Inferior parietal cortex (tissue), 1 donor: ENCODE data around the gene DNAH2.

ENCODE experiments used
- DNase-seq: peaks from one replicate; pipeline ENCODE4 v3.0.0-alpha.2; 2016; ENCODE audit errors: extremely low spot score

DNAH2 gene

GRCh38 chr17:7864995-7865650 lies 147.6 kb downstream of the DNAH2 start:
- no peak for DNase-seq

DNA sequence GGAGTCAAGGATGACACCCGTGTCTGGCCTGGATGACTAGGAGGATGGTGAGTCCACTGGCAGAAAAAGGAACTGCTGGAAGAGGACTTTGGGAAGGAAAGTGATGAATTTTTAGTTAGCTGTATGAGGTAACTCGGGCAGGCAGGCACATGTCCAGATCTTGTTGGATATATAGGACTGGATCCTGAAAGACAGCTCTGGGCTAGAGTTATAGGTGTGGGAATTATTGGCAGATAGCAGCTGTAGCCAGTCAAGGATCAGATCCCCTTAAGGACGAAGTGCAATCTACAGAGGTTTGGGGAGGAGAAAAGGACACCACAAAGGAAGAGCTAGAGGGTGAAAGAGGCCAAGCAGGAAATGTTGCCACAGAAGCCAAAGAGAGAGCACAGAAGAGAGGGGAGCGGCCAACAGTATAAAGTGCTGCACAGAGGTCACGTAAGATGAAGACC lies 150.4 kb downstream of the DNAH2 start:
- no peak for DNase-seq

DNA sequence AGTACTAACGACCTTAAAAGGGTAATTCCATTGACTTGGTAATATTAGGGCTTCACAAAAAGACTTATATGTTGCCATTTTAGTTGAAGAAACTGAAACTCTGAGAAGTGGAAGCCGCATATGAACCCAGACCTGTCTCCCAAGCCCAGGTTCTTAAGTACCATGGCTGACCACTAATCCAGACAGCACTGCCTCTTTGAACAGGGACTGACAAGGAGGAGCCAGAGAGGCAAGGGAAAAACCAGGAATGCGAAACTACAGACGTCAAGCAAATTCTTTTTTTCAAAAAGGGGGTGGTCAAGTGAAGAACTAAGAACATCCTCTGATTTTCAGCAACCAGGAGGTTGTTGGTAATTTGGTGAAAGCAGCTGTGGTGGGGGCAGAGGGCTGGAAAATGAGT lies 155.5 kb downstream of the DNAH2 start:
- DNase-seq: no peak

DNA sequence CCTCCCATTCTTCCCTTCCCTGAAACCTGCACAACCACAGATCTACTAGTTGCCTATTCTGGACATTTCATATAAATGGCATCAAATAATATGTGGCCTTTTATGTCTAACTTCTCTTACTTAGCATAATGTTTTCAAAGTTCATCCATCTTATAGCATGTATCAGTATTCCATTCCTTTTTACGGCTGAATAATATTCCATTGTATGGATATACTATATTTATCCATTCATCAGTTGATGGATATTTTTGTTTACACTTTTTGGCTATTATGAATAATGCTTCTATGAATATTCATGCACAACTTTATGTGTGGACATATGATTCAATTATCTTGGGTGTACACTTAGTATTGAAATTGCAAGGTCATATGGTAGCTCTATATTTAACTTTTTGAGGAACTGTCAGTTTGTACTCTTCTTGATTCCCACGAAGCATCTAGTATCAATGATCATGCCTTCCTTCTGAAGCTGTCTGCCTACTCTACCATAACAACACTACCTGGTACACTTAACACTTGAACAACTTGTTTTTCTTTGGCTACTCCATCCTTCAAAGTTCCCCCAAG lies 158.3 kb downstream of the DNAH2 start:
- DNase-seq: no peak

DNA sequence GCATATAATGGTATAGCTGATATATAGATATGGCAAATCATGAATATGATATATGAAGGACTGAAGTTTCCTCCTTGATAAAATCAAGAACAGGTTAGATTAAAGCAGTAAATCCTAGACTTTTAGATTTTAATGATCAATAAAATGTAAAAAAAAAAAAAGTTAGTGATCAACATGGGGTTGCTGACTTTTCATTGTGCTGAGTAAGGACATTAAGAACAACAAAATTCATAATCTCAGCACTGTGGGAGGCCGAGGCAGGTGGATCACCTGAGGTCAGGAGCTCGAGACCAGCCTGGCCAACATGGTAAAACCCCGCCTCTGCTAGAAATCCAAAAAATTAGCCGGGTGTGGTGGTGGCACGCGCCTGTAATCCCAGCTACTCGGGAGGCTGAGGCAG lies 160.7 kb downstream of the DNAH2 start:
- DNase-seq: no peak

GRCh38 chr17:7880076-7880868 lies 162.7 kb downstream of the DNAH2 start:
- no peak for DNase-seq

GRCh38 chr17:7881276-7882054 lies 163.9 kb downstream of the DNAH2 start:
- peak; percentile 15 for DNase-seq

DNA sequence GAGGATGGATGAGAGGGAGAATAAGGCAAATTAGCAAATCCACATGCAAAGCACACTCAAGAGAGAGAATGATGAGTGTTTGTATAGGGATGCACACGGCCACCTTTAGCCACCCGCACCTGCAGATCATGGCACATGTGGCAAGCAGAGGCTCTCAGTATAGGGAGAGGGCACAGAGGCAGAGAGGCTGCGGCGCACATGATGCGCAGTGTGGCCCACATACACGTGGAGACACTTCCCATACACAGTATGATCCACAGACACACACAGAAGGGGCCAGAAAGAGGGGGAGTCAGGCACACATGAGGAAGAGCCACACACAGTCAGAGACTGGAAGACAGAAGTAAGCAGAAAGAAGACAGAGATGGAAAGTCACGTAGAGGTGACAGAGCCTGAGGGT lies 164.5 kb downstream of the DNAH2 start:
- peak; percentile 4 for DNase-seq

GRCh38 chr17:7882629-7883028 lies 165.1 kb downstream of the DNAH2 start:
- no peak for DNase-seq
